Testis (tissue), 2 donors: ENCODE measurements around the gene IL17RA.

Experiments used
- POLR2A ChIP-seq: fragments of 450-650 bp; IDR thresholded peaks from one replicate; pipeline ENCODE4 v1.6.1; 2017; ENCODE audit warnings: antibody characterized with exemption, mild to moderate bottlenecking, moderate library complexity
- TF ChIP-seq, protein P1 (sequence below), 3 experiments: fragments of 450-650 bp in 2 of 3; fragments of 200-600 bp in 1 of 3; sonication (generic) in 1 of 3; IDR thresholded peaks; one replicate each; pipeline ENCODE4 v1.5.1; 2016 to 2019; ENCODE audit warnings: antibody characterized with exemption in 3 of 3, mild to moderate bottlenecking in 2 of 3, moderate library complexity in 1 of 3

DNA sequence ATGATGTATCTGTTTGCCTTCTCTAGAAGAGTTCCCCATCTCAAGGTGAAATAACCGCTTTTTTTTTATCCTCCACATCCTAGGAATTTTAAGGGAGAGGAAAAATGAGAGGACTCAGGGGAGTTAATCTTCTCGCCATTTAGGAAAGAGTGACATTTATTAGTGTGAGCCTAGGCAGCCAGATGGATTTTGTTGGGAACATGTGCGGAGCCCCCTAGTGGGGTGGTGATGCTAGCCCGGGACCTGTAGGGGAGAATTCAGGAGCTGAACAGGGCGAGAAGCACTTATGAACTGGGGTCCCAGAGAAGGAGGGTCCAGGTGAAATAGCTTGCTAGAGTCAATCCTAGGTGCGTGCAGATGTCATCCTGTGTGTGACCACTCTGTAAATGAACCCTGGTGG lies 10.7 kb downstream of the IL17RA start:
- no peak for TF ChIP-seq POLR2A
- TF ChIP-seq, protein P1, sequence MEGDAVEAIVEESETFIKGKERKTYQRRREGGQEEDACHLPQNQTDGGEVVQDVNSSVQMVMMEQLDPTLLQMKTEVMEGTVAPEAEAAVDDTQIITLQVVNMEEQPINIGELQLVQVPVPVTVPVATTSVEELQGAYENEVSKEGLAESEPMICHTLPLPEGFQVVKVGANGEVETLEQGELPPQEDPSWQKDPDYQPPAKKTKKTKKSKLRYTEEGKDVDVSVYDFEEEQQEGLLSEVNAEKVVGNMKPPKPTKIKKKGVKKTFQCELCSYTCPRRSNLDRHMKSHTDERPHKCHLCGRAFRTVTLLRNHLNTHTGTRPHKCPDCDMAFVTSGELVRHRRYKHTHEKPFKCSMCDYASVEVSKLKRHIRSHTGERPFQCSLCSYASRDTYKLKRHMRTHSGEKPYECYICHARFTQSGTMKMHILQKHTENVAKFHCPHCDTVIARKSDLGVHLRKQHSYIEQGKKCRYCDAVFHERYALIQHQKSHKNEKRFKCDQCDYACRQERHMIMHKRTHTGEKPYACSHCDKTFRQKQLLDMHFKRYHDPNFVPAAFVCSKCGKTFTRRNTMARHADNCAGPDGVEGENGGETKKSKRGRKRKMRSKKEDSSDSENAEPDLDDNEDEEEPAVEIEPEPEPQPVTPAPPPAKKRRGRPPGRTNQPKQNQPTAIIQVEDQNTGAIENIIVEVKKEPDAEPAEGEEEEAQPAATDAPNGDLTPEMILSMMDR (IDR thresholded peaks at IDR 0.05) = no peak
